GM23248 (cell line): ENCODE data around the gene SLC45A1. TPM values are rescaled to one million over a fixed set of nuclear protein-coding genes. Genes with fewer than 3 reads are reported as not detected.

ENCODE experiments used
- DNase-seq: peaks from one replicate; pipeline ENCODE4 v3.0.0-alpha.2; 2015
- H2AFZ ChIP-seq: fragments of 200-600 bp; sonication (generic); 2 replicates; pipeline ENCODE4 v1.6.1; 2016; ENCODE audit warnings: antibody characterized with exemption
- H3F3A ChIP-seq: fragments of 200-600 bp; sonication (generic); 2 replicates; pipeline ENCODE4 v1.6.1; 2016; ENCODE audit warnings: mild to moderate bottlenecking, antibody characterized with exemption, mixed run types; ENCODE audit not compliant: insufficient read depth
- H3K27ac ChIP-seq: fragments of 200-600 bp; sonication (generic); 2 replicates; pipeline ENCODE4 v1.5.1; 2016; ENCODE audit warnings: mild to moderate bottlenecking
- H3K27me3 ChIP-seq: fragments of 200-600 bp; sonication (generic); replicated peaks from 2 replicates; pipeline ENCODE4 v1.6.1; 2016; ENCODE audit warnings: mild to moderate bottlenecking; ENCODE audit not compliant: insufficient read depth
- H3K36me3 ChIP-seq: fragments of 200-600 bp; sonication (generic); 2 replicates; pipeline ENCODE4 v1.6.1; 2016; ENCODE audit warnings: low read depth, mild to moderate bottlenecking
- H3K4me1 ChIP-seq: fragments of 200-600 bp; sonication (generic); 2 replicates; pipeline ENCODE4 v1.6.1; 2016; ENCODE audit warnings: mild to moderate bottlenecking; ENCODE audit not compliant: insufficient read depth
- H3K4me2 ChIP-seq: fragments of 200-600 bp; sonication (generic); one replicate; pipeline ENCODE4 v1.6.1; 2016; ENCODE audit warnings: mild to moderate bottlenecking; ENCODE audit not compliant: unreplicated experiment
- H3K4me3 ChIP-seq: fragments of 200-600 bp; sonication (generic); 2 replicates; pipeline ENCODE4 v1.5.1; 2016; ENCODE audit warnings: mild to moderate bottlenecking
- H3K79me2 ChIP-seq: fragments of 200-600 bp; sonication (generic); 2 replicates; pipeline ENCODE4 v1.6.1; 2016; ENCODE audit warnings: mild to moderate bottlenecking; ENCODE audit not compliant: insufficient read depth
- H3K9ac ChIP-seq: fragments of 200-600 bp; sonication (generic); 2 replicates; pipeline ENCODE4 v1.6.1; 2016; ENCODE audit warnings: mild to moderate bottlenecking
- H3K9me2 ChIP-seq: fragments of 200-600 bp; sonication (generic); 2 replicates; pipeline ENCODE4 v1.6.1; 2016; ENCODE audit warnings: mixed run types, mild to moderate bottlenecking, moderate library complexity; ENCODE audit not compliant: insufficient read depth
- H3K9me3 ChIP-seq: fragments of 200-600 bp; sonication (generic); one replicate; pipeline ENCODE4 v1.6.1; 2017; ENCODE audit warnings: low read depth
- H4K20me1 ChIP-seq: fragments of 200-600 bp; sonication (generic); 2 replicates; pipeline ENCODE4 v1.6.0; 2016; ENCODE audit not compliant: insufficient read depth
- EZH2 ChIP-seq: fragments of 200-600 bp; sonication (generic); IDR thresholded peaks from 2 replicates; pipeline ENCODE4 v1.6.1; 2018; ENCODE audit warnings: antibody characterized with exemption, mild to moderate bottlenecking; ENCODE audit not compliant: insufficient read depth, poor library complexity, severe bottlenecking
- EZH2phosphoT487 ChIP-seq: fragments of 200-600 bp; sonication (generic); IDR thresholded peaks from 2 replicates; pipeline ENCODE4 v1.6.1; 2018; ENCODE audit warnings: antibody characterized with exemption, moderate library complexity, mild to moderate bottlenecking, low read depth; ENCODE audit not compliant: insufficient read depth
- WGBS, 2 experiments: methylation state at CpG; one replicate each; pipeline ENCODE4 v1.1.6; 2015 to 2017; ENCODE audit warnings: low lambda C conversion rate in 2 of 2, low coverage in 1 of 2; ENCODE audit errors: missing lambda C conversion rate in 2 of 2; 5-methylcytosine and 5-hydroxymethylcytosine counted together
- in situ Hi-C: fragments of 300-500 bp; cut with MboI; formaldehyde crosslinking; loops from 2 replicates; pipeline ENCODE4 v1.15.0; 2020
- polyA plus RNA-seq: library from polyadenylated mRNA; unstranded; fragments of >200 nt; fragmentation: Nextera tagmentation; extraction: Ambion mirVana; gene quantifications from 2 replicates; pipeline ENCODE4 v1.2.1, GENCODE V29; 2016
- total RNA-seq: library from RNA; depleted of rRNA; stranded (reverse); fragments of >200 nt; shearing (Covaris generic); gene quantifications from 2 replicates; pipeline ENCODE4 v1.2.3, GENCODE V29; 2014

The SLC45A1 gene
- total and polyA plus RNA-seq, 2 experiments from 2014 or later = 0.97 to 1.9 TPM

DNA sequence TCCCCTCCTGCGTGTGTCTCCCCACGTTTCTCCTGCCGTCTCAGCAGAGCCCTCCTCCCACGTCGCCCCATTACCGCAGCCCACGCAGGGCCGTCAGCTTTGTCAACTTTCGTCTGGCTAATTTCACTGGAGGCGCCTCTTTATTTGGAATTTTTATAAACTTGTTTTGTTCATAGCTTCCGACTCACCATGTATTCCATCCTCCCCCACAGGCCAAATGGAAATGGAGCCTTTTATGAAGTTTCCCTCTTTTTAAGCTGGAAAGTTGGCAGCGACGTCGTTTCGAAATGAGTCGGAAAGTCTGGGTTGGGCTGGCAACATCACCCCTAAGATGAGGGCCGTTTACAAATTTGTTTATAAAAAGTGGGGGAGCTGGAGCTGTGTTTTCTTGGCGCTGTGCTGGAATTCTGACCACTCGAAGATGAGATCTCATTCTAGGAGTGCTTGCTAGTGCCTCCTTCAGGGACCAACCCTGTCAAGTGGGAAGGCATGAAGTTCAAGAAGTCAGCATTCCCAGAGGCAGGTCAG, 23.7 kb upstream of the SLC45A1 start:
- TF ChIP-seq EZH2 (no peak), EZH2phosphoT487 (no peak)

DNA sequence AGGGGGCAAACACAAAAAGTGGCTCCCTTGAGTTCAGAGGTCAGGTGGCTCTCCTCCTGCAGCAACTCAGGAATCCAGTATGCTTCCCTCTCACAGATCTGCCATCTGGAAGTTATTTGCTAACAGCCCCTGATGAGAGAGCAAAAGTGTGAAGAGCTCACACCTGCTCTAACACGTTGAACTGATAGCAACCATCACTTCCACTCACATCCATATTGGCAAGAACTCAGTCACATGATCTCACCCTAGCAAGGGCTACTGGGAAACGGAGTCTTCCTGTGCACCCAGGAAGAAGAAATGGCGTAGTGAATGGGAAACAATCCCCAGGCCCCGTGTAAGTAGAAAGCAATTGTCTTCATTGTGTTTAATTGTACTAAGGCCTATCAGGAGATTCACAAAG, 20.7 kb upstream of the SLC45A1 start:
- no peak for TF ChIP-seq EZH2phosphoT487
- in situ Hi-C loops = no loop called here

More for the DNA sequence above, 23.7 kb upstream of the SLC45A1 start:
- Histone ChIP-seq H3K4me1 (no peaks in the 10 kb centered on the region), H3K4me3 (no peak overlapping the region), H4K20me1 (no peaks in the 10 kb centered on the region), H3K4me2 (no peak overlapping the region), H3K9me3 (no peaks in the 10 kb centered on the region), H3K27ac (no peak overlapping the region), H3K27me3 (no peaks in the 10 kb centered on the region), H3K36me3 (no peaks in the 10 kb centered on the region), H3K79me2 (no peaks in the 10 kb centered on the region), H3K9me2 (no peaks in the 10 kb centered on the region), H2AFZ (no peak overlapping the region), H3F3A (no peaks in the 10 kb centered on the region), H3K9ac (no peak overlapping the region)
- in situ Hi-C loops = no loop called here
- 77 to 81% methylated on average over 19 of the region's 19 CpGs for WGBS, 2 experiments
- no peak for DNase-seq

DNA sequence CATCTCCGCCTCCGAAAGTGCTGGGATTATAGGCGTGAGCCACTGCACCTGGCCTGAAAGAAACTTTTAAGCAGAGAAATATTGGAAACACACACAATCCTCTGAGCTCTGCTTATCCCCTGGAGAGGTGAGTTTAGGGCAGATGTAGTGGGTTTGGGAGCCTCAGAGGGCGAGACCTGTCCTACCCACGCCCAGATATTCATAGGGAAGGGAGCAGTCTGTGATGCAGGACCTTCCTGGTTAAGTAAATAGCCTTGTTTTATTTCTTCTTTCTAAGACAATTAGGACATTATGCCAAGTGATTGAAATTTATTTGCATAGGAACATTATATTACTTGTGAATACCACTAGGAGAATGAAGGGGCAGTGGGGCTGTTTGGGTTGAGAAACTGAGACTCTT, 18.0 kb upstream of the SLC45A1 start:
- H3K36me3 ChIP-seq = no peaks in the 10 kb centered on the region
- no peaks in the 10 kb centered on the region for H4K20me1 ChIP-seq
- no peak overlapping the region for H3K9ac ChIP-seq
- no peaks in the 10 kb centered on the region for H3K4me1 ChIP-seq
- no peak overlapping the region for H3K4me2 ChIP-seq
- TF ChIP-seq EZH2phosphoT487 (no peak), EZH2 (no peak)
- no peak for DNase-seq
- no peak overlapping the region for H3K27ac ChIP-seq
- H3K9me2 ChIP-seq = no peaks in the 10 kb centered on the region
- H2AFZ ChIP-seq = no peak overlapping the region
- no peaks in the 10 kb centered on the region for H3K79me2 ChIP-seq
- no peaks in the 10 kb centered on the region for H3K9me3 ChIP-seq
- no peak overlapping the region for H3K4me3 ChIP-seq
- in situ Hi-C loops = no loop called here
- WGBS, 2 experiments = 93 to 95% methylated on average over 5 of the region's 5 CpGs
- H3K27me3 ChIP-seq = no peaks in the 10 kb centered on the region
- H3F3A ChIP-seq = no peaks in the 10 kb centered on the region

More for the DNA sequence above, 20.7 kb upstream of the SLC45A1 start:
- Histone ChIP-seq H3F3A (no peaks in the 10 kb centered on the region), H3K4me2 (no peak overlapping the region), H3K9me2 (no peaks in the 10 kb centered on the region), H3K4me3 (no peak overlapping the region), H4K20me1 (no peaks in the 10 kb centered on the region), H3K27me3 (no peaks in the 10 kb centered on the region), H3K9me3 (no peaks in the 10 kb centered on the region), H3K36me3 (no peaks in the 10 kb centered on the region), H3K4me1 (no peaks in the 10 kb centered on the region), H3K9ac (no peak overlapping the region), H2AFZ (no peak overlapping the region), H3K27ac (no peak overlapping the region), H3K79me2 (no peaks in the 10 kb centered on the region)
- WGBS, 2 experiments = 76 to 83% methylated on average over 4 of the region's 4 CpGs
- no peak for DNase-seq

DNA sequence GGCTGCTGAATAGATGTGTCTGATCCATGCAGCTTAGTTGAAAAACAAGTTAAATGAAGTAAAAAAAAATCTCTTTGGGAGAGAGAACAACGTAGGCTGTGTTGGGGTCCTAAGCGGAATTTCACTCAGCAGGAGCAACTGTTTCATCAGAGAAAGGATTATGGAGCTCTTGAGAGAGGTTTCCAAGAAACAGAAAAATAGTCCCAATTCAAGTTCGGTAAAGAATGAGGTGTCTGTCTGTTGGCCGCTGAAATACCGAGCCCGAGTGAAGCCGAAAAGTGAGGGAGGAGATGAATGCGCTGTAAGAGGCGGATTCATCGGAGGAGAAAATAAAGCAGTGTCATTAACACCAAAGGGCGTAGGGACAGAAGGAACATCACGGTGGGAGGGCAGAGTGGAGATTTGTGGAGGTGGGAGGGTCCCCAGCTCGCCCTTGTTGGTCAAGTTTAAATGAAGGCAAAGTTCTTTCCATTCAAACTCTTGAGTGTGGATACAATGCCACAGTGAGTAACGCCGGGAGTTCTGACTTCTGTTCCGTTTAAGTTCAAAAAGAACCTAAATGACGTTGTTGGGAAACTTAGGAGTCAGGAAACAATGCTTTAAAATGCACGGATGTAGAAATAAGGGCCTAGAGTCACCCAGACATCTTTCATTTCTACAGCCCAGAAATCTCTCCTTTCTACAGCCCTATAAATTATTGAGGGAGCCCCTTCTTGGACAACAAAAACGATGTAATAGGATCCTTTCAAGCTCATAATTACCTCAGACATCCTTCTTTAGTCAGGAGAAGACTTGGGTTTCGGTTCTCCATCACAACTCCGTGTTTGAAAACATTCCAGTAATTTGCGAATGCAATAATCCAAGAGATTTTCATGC, 15.6 kb upstream of the SLC45A1 start:
- 70% methylated on average over 22 of the region's 22 CpGs for WGBS, 2 experiments
- Histone ChIP-seq H3K27ac (no peak overlapping the region), H4K20me1 (no peaks in the 10 kb centered on the region), H3K9ac (no peak overlapping the region), H3K27me3 (no peaks in the 10 kb centered on the region), H3K36me3 (no peaks in the 10 kb centered on the region), H3K9me3 (no peaks in the 10 kb centered on the region), H3K9me2 (no peaks in the 10 kb centered on the region), H3K4me3 (no peak overlapping the region), H3K4me2 (no peak overlapping the region), H2AFZ (no peak overlapping the region), H3K4me1 (no peaks in the 10 kb centered on the region), H3K79me2 (no peaks in the 10 kb centered on the region), H3F3A (no peaks in the 10 kb centered on the region)
- DNase-seq = no peak
- in situ Hi-C loops = no loop called here
- TF ChIP-seq EZH2 (no peak), EZH2phosphoT487 (no peak)
